HG03135 (cell line): Measurements from ENCODE around the gene GLYATL1.

Experiments used
- ATAC-seq: cut with Tn5 transposase; IDR thresholded peaks from one replicate; pipeline ENCODE4 v1.9.1; 2021; ENCODE audit warnings: mild to moderate bottlenecking, moderate library complexity; ENCODE audit not compliant: unreplicated experiment

The GLYATL1 gene

DNA sequence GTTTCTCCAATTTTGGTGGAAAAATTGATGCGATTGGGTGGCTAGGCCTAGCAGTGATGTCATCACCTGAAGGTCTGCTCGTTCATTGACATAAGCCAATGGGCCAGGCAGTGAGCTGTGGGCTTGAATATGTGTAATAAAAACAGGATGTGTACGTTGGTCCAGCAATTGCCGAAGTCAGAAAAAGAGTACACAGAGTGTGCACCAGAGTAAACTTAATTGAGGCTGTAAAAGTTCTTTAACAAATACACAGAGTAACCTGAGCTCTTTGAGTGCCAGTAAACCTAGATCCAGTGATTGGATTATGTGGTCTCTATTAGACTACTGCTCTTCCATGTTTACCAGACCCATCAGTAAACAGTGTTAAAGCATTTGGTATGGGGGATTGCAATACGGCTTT lies 13.0 kb upstream of the GLYATL1 start:
- ATAC-seq = no peak

DNA sequence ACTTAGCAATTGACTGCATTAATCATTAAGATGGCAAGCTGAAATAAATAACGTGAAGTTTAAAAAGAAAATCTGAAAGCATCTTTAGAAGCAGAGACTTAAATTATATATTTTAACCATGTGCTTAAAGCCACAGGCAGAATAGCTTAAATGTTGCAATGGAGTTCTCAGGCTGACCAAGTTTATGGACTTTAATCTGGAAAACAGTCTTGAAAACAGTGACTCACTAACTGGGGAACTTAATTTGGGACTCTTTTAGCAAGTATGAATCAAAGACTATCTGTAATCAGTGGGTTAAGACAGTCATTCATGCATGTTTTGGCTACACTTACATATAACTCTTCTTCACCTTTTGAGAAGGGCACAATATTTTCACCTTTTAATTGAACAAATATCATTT lies 12.6 kb upstream of the GLYATL1 start:
- no peak for ATAC-seq

DNA sequence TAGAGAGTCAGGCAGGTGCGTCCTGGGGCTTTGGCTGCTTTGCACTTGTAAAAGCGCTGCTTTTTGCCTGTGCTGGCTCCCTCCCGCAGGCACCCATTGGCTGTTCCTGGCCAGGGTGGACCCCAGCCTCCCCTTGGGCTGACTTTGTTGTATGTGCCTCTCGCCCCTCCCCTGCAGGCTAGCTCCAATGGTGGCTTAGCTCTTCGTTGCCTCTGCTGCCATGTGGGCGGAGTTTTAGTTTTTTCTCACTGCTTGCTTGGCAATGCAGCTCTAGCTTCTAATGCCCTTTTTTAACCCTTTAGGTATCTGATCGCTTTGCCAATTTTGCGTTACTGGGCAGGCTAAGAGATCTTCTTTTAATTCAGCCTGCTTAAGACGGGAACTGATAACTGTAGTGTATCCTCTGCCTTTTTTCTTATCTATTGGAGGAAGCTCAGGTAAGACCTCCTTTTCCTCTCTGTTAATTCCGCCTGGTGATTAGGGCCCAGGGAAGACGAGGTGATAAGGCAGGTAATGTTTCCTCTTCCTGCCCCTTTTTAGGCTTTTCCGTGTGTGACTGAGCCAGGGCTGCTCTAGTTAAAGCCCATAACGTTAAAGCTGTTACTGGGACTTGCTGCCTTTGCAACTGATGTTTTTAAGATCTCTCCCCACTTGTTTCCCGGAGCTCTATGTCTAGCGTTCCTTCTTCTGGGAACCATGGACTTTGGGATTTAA lies 11.7 kb upstream of the GLYATL1 start:
- no peak for ATAC-seq

DNA sequence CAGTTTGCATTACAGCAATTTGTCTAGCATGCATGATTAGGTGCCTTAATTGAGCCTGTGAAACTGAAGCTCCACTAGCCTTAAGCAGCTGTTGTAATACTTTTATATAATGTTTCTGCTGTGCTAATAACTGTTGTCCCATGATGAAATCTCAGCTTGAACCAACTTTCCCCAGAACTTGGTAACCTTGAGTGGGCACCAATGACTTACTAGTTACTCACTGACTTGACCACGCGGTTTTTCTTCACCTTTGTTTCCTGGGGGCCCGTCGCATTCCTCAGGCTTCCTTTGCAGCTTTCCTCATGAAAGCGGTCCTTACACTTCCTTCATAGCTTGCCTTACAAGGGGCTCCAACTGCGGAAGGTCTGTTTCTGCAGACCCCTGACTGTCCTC lies 11.2 kb upstream of the GLYATL1 start:
- ATAC-seq = no peak

DNA sequence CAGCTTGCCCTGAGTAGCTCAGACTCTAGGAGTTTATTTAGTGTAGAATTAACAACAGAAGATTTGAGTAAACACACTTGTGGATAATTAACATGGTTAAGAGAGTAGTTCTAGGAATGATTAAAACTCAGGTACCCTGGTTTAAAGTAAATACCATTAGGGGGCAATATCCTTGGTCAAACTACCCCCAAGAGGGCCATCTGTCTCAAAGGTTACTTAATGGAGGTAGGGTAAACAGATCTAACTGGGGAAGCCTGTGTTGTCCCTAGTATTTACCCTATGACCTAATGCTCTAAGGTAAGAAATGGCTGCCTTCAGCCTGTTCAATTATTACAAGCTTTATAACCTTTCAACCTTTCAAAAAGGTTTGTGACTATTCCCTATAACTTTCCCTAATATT lies 10.6 kb upstream of the GLYATL1 start:
- ATAC-seq = no peak

DNA sequence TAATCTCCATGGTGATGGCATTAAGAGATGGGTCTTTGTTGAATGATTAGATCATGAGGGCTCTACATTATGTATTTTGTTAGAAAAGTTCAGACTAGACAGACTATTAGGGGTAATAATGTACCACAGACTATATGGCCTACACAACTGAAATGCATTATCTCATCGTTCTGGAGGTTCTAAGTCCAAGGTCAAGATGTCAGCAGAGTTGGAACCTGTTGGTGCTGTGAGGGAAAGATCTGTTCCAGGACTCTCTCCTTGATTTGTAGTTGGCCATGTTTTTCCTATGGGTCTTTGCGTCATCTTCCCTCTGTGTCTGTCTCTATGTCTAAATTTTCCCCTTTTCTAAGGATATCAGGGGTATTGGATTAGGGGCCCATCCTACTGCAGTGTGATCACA lies 8.4 kb upstream of the GLYATL1 start:
- no peak for ATAC-seq

DNA sequence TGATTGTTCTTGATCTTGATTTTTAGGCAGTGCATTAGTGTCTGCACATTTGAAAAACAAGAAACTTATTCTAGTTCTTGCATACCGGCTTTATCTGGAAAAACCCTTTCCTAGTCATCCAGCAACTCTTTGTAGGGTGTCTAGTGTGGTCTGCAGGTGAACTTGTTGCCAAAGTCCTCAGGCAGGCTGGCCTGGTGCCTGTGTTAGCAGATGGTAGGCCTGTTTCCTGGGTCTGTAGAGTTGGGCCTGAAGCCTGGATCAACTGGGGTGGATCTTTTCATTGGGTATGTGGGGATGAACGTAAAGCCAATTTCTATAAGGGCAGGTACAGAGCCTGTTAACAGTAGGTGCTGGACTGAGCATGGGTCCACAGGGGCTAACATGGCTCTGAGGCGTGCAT lies 5.6 kb upstream of the GLYATL1 start:
- ATAC-seq = no peak

DNA sequence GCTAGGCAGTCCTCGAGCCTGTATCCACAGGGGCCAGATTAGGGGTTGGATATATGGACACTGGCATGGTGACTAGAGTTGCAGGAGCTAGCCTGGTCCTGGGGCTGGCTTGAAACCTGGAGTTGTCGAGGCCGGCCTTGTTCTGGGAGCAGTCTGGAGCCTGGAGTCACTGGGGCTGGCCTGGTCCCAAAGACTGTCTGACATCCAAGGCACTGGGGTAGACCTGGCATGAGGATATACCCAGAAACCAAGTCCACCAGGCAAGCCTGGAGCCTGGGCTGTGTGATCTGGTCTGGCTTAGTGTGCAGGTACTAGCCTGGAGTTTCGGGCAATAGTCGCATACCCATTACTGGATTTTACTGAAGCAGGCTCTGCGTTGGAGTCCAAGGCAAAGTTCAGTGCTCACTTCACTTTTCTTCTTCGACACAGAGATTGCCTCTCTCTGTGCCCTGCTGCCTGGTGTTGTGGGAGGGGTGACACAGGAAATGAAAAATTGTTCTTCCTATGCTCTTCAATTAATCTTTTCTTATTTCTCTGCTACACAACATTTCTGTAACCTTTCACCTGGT lies 4.3 kb upstream of the GLYATL1 start:
- no peak for ATAC-seq

DNA sequence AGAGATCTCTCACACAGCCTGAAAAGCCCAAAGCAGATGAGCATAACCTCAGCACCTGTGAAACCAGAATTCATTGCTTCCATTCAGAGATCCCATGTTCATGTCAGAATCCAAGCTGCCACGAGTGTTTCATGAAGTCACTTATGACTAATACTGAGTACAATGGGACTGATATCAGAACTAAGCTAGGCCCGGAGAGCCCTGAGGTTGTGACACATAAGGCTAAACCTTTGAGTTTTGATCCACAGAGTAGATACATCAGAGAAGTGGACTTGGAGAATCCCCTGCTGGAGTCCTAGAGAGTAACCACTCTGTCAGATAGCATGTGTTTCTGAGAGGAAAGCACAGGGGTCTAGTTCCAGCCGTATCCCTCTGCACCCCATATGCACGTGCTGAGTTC lies 890 bp upstream of the GLYATL1 start:
- ATAC-seq = no peak

DNA sequence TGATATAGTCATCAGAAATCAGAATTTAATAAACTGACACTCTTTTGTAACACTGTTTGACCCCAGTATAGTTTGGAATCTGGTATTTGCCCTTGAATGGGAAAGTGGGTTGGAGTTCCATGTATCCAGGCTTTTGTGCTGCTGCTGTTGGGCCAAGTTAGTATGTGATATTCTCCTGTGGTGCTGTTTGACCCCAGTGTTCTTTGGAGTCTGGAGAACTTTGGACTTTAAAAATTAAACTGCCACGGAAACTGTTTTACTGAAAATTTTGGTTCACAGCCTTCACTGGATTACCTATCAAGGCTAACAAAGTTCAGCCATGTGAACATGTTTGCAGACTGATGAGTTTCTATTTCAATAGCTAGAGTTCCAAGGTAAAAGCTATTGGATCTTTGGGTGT lies 740 bp downstream of the GLYATL1 start:
- ATAC-seq = no peak

DNA sequence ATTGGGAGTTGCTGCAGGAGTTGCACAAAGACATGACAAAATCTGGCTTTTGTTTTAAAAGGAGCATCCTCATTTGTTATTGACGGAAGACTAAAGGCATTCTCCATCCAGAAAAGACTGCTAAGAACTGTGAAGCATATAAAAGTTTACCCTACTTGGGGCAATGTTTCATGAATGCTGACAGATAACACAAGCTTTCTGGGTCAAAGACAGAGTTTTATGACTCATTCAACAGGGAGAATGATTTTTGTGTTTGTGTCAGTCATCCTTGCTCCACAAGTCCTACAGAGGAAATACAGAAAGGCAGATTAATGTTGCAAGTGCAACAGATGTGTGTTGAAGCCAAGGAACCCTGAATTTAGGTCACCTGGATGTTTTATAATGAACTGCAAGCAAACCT lies 2.5 kb downstream of the GLYATL1 start:
- no peak for ATAC-seq

DNA sequence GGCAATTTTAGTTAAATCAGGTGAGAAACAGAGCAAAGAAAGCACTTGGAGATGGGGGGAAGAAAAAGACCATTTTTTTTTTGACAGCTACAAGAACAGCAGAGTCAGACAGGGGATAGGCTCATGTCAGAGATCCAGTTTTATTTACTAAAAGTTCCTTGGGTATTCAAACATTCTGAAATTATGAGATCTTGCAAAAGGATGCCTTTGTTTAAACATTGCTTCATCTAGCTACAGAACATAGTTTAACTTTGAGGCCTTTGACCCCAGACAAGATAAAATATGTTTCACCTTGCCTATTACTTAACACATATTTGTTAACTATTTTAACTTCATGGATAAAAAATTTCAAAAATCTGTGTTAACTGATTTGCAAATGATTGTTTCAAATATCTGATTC lies 6.4 kb downstream of the GLYATL1 start:
- ATAC-seq = no peak

DNA sequence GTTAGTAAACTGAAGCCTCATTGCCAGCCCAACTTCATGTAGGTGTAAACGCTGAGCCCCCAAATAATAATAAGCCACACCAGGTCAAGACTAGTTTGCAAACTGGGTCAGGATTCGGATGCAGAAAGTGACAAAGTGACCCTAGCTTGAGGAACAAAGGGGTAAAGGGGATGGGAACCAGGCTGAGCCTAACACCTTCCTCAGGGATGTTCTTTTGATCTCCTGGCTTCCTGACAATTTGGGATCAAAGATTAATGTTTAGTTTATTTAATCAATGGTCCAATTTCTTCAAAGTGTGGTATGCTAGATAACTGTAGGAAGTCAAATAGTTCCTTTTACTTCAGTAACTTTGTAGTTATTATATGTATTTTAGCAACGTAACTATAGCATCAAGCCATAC lies 9.9 kb downstream of the GLYATL1 start:
- no peak for ATAC-seq

DNA sequence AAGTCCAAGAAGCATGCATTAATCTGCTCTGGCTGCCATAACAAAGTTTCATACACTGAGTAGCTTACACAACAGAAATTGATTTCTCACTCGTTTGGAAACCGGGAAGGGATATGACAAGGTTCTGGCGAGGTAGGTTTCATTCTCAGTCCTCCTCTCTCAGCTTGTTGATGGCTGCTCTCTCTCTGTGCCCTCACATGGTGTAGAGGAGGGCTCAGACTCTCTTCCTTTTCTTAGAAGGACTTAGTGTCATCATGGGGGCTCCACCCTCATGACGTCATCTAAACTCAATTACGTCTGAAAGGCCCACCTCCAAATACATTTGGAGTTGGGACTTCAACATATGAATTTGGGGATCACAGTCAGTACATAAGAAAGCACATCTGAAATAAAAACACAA lies 18.6 kb downstream of the GLYATL1 start:
- ATAC-seq = no peak

DNA sequence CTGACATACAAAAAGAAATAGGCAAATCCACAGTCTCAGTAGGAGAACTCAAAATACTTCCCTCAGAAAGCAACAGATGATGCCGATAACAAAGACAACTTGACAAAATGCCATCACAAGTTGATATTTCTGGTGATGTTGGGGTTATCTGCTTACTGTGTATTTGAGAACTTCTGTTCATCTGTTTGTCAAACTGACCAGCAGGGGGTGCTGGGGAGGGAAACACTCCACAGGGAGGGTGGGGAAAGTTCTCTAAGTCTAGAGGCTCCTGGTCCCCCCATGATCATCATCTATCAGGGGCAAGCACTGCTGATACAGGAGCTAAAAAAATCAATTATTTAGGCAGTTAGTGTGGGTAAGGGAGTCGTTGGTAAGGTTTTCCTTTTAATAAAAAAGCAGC lies 19.2 kb downstream of the GLYATL1 start:
- no peak for ATAC-seq

DNA sequence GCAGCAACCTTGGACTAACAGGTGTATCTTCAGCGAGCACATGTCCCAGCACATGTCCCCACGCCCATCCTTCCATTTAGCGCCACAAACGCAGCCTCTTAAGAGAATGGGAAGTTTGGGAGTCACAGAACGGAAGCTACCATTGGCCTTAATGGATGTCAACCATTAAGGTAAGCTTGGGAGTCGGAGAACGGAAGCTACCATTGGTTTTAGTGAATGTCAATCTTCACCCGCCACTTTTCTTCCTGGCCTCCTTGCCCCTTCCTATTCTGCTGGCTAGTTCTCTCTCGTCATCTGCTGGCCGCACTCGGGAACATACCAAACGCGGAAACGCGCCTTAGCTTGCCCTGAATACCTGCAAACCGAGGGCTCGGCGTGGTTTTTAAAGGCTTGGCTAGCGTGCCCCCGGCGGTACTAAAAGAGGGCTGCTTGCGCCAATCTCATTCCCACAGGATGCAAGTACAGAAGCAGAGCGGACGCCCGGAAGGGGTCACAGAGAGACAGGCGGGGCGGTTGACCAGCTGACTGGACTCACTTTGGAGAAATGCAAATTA lies 24.3 kb downstream of the GLYATL1 start:
- no peak for ATAC-seq

DNA sequence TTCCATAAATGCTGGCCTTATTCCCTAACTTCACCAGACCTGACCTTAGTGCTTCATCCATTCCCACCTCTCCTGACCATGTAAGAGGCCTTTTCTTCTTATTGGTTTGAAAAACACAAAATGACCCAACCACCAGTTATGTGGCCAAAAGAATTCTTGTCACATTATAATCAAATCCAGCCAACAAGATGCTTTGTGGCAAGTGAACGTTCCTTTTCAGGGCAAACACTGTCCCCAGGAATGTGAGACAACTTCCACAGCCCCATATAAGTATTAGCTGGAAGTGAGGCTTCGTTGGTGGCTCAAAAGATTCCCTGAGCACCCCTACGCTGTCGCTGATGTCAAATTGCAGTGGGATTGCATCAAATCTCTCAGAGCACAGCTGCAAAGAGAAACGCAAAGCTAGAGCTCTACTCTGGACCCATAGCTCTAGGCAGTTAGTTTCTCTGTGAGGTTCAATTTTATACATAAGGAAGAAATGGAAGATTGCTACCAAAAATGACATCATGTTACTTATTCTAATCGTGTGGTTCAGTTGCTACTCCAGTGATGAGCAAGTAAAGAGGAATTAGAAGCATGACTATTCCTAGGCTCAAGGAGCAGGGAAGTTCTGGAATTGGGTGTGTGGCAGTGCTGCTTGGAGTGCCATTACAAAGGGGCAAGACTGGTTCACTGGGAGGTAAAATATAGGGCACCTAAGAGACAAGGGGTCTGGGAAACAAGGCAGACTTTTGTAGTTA lies 26.1 kb downstream of the GLYATL1 start:
- ATAC-seq = no peak

DNA sequence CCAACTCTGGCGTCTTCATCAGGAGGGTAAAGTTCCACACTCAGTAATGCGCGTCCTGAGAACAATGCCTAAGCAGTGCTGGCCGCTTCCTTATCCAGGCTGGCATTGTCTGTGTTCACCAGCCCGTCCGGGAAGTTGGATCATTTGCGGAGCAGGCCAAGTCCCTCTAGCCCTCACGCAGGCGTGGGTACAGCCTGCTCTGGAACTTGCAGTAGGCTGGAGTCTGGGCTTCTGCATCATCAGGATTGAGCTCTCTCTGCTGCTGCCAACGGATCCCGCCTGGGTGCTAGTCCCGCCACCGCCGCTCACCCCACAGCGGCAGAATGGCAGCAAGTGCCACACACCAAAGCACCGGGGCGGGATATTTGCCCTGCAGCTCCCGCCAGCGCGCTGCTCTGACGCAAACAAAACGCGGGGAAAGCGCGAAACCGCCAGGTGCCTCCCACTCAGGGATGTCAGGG lies 29.0 kb downstream of the GLYATL1 start:
- no peak for ATAC-seq

DNA sequence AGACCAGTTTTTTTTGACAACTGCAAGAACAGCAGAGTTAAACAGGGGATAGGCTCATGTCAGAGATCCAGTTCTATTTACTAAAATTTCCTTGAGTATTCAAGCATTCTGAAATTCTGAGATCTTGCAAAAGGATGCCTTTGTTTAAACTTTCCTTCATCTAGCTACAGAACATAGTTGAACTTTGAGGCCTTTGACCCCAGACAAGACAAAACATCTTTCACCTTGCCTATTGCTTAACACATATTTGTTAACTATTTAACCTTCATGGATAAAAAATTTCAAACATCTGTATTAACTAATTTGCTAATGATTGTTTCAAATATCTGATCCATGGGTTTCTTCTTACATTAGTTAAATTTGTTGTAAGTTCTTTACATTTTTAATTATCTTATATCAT lies 38.2 kb downstream of the GLYATL1 start:
- no peak for ATAC-seq

DNA sequence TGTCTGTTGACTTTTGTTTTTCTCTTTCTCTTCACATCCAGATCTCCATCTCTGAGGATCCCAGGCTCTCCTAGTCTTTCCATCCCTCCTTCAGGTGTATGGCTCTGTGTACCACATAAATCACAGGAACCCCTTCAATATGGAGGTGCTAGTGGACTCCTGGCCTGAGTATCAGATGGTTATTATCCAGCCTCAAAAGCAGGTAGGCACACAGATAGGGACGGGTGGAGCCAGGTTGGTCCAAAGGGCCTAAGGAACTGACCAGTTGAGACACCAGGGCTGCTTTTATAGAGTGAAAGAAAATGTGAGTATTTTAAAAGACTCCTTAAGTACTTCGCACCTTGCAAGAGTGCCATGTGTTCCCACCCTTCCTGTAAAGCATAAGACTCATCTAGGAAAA lies 39.9 kb downstream of the GLYATL1 start:
- no peak for ATAC-seq

DNA sequence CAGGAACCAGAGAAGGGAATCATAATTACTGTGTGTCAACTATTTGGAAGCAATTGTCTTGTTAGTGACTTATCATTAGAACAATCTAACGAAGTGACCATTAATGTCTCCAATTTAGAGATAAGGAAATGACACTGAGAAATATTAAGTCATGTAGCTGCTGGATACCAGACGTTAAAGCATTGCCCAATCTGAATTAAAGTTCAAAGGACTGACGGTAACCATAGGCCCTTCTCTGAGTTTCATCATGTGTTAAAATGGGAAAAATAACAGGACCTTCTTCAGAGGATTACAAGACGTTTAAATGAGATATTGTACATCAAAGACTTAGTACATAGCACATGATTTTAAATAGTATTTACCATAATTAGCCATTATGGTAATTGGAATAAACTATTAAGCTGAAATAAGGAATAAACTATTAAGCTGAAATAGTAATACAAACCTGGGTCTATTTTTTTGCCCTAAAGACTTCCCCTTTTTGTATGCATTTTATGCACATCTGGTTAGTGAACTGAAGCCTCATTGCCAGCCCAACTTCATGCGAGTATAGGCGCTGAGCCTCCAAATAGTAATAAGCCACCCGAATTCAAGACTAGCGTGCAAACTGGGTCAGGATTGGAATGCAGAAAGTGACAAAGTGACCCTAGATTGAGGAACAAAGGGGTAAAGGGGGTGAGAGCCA lies 41.0 kb downstream of the GLYATL1 start:
- no peak for ATAC-seq
